GM12865 (cell line): ENCODE data around the gene AMELX.

Source experiments
- DNase-seq: peaks from one replicate; pipeline ENCODE4 v3.0.0; 2010; ENCODE audit warnings: low read depth
- H3K4me3 ChIP-seq: 2 replicates; pipeline ENCODE4 v1.5.1; 2011; ENCODE audit warnings: mild to moderate bottlenecking, low read depth, low read length, control low read depth
- CTCF ChIP-seq: IDR thresholded peaks from 2 replicates; pipeline ENCODE4 v1.5.1; 2011; ENCODE audit warnings: low read length, control low read depth, low read depth, inconsistent platforms; ENCODE audit not compliant: insufficient read depth; ENCODE audit errors: missing control alignments

The AMELX gene

GRCh38 chrX:11272863-11273262, 20.4 kb upstream of the AMELX start:
- TF ChIP-seq CTCF, result no peak
- no peak overlapping the region for H3K4me3 ChIP-seq
- DNase-seq, result no peak

- no peak for DNase-seq
- no peak for TF ChIP-seq CTCF
- no peak overlapping the region for H3K4me3 ChIP-seq
Observed at GRCh38 chrX:11273544-11273943, 19.7 kb upstream of the AMELX start.

GRCh38 chrX:11282043-11282442, 11.2 kb upstream of the AMELX start:
- no peak overlapping the region for H3K4me3 ChIP-seq
- no peak for TF ChIP-seq CTCF
- no peak for DNase-seq

GRCh38 chrX:11285651-11286050, 7.6 kb upstream of the AMELX start:
- DNase-seq, result no peak
- no peak for TF ChIP-seq CTCF

GRCh38 chrX:11287505-11287904, 5.7 kb upstream of the AMELX start:
- TF ChIP-seq CTCF, result no peak
- no peak for DNase-seq

More at GRCh38 chrX:11285651-11286050, 7.6 kb upstream of the AMELX start:
- no peak overlapping the region for H3K4me3 ChIP-seq

GRCh38 chrX:11290416-11291102, 2.7 kb upstream of the AMELX start:
- no peak overlapping the region for H3K4me3 ChIP-seq
- peak; percentile 57 for DNase-seq
- TF ChIP-seq CTCF, result no peak

More at GRCh38 chrX:11287505-11287904, 5.7 kb upstream of the AMELX start:
- no peak overlapping the region for H3K4me3 ChIP-seq

GRCh38 chrX:11296051-11296450, 2.8 kb downstream of the AMELX start:
- DNase-seq, result no peak
- H3K4me3 ChIP-seq, result no peak overlapping the region
- TF ChIP-seq CTCF, result no peak
